GM21825 (cell line): ENCODE measurements around the gene PAWR.
"Not testable (repeated sequence)": the region's sequence is repeated elsewhere in the genome, so short reads cannot be mapped to it uniquely, and the experiment has no call there.

Experiments used
- ATAC-seq: cut with Tn5 transposase; IDR thresholded peaks from one replicate; pipeline ENCODE4 v1.9.1; 2021; ENCODE audit warnings: mild to moderate bottlenecking, moderate library complexity; ENCODE audit not compliant: unreplicated experiment

Gene PAWR

GRCh38 chr12:79553863-79554574 lies 136.7 kb downstream of the PAWR start:
- no peak for ATAC-seq

GRCh38 chr12:79552192-79552591 lies 138.6 kb downstream of the PAWR start:
- no peak for ATAC-seq

GRCh38 chr12:79549531-79550271 lies 141.1 kb downstream of the PAWR start:
- no peak for ATAC-seq

GRCh38 chr12:79548610-79548924 lies 142.2 kb downstream of the PAWR start:
- ATAC-seq, result no peak

- peak; percentile 68 for ATAC-seq
These were observed 142.8 kb downstream of the PAWR start for GRCh38 chr12:79547735-79548609.

GRCh38 chr12:79547044-79547734 lies 143.6 kb downstream of the PAWR start:
- ATAC-seq, result no peak

- no peak for ATAC-seq
These were observed 144.2 kb downstream of the PAWR start for GRCh38 chr12:79546466-79547043.

GRCh38 chr12:79544439-79544838 lies 146.3 kb downstream of the PAWR start:
- ATAC-seq, result not testable (repeated sequence)

GRCh38 chr12:79537675-79538074 lies 153.1 kb downstream of the PAWR start:
- no peak for ATAC-seq

- no peak for ATAC-seq
These were observed 155.0 kb downstream of the PAWR start for GRCh38 chr12:79535751-79536150.
